ENCODE results near the gene SETD2. TPM values are rescaled to one million over a fixed set of nuclear protein-coding genes. Genes with fewer than 3 reads are reported as not detected.

The SETD2 gene
- total and polyA plus RNA-seq, 9 of the 15 experiments (the other 6 are each of a cell fraction or from before 2014, with no cell fraction given) = 8.2 to 44.0 (median 33.6) TPM

DNA sequence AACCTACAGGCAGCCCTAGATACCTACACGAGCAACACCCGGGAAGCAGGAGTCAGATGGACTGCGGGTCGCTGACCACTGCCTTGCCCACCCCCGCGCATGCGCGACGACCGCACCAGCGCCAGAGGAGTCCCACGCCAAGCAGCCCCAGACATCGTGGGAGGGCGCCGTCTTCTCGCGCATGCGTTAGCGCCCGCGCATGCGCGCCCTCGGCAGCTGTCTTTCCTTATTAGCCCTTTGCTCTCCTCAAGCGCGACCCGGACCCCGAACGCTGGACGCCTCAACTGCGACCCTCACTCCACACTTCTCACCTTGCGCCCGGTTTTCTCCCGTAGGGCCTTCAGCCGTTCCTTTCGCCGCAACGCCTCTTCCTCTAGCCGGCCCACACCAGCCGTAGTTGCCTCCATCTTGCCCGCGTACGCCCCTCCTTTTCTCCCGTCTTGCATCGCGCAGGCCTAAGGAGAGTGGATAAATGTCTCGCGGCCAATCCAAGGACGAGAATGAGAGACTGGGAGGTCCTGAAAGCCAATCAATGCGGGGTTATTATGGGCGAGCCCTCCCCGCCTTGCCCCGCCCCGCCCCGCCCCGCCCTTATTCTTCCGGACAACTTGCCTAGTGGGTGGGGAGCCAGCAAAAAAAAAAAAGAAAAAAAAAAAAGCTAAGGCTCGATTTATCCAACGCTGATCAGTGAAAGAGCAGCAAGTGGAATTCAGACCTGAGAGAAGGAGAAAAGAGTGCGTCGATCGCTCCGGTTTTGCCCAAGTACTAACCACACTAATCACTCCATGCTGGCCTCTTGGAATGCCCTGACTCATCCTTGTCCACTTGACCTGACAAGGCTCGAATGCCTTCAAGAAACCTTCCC, 187.4 kb downstream of the SETD2 start, which contains the start of gene CCDC12 (continued):
- TF ChIP-seq ZNF584 (CRISPR knock-in tag; IDR thresholded peaks at IDR 0.05; ENCODE audit: low read depth) = no peak
- peak; percentile 74 to 93; a peak in 2 of 4 replicates for TF ChIP-seq SIN3A (IDR thresholded peaks at IDR 0.05; ENCODE audit: borderline replicate concordance in 2 of 2, control insufficient read depth in 1 of 2, low read depth in 2 of 2, low read length in 2 of 2)
- TF ChIP-seq CBX1 (IDR thresholded peaks at IDR 0.05; ENCODE audit: low read depth) = no peak
- peak; percentile 95 to 99 for TF ChIP-seq TEAD1 (CRISPR knock-in tag; IDR thresholded peaks at IDR 0.05)
- TF ChIP-seq FOXP1 (CRISPR knock-in tag; IDR thresholded peaks at IDR 0.05) = peak; percentile 61; the same call in 1 of the 2 replicates
- peak; percentile 78; the same call in 1 of the 2 replicates for TF ChIP-seq GATAD2A (IDR thresholded peaks at IDR 0.05)
- TF ChIP-seq ZNF174 (CRISPR knock-in tag; IDR thresholded peaks at IDR 0.05) = no peak
- TF ChIP-seq RUNX1 (IDR thresholded peaks at IDR 0.05; ENCODE audit: low read depth) = peak; percentile 35; the same call in 1 of the 2 replicates
- TF ChIP-seq SMARCC2 (IDR thresholded peaks at IDR 0.05; ENCODE audit: low read depth) = peak; percentile 84; the same call in 1 of the 2 replicates
- TF ChIP-seq BRD9 (IDR thresholded peaks at IDR 0.05; ENCODE audit: low read depth, partially characterized antibody) = peak; percentile 73
- TF ChIP-seq L3MBTL2 (IDR thresholded peaks at IDR 0.05) = peak; percentile 83
- TF ChIP-seq ZNF644 (tag; IDR thresholded peaks at IDR 0.05; ENCODE audit: low read depth) = no peak
- TF ChIP-seq ZKSCAN1 (IDR thresholded peaks at IDR 0.05; ENCODE audit: low read depth, low read length) = peak; percentile 48; the same call in 1 of the 2 replicates
- TF ChIP-seq NR2C1 (IDR thresholded peaks at IDR 0.05) = no peak
- TF ChIP-seq NR2C1 (tag; IDR thresholded peaks at IDR 0.05) = no peak
- no peak for TF ChIP-seq RFX7 (CRISPR knock-in tag; IDR thresholded peaks at IDR 0.05)
- TF ChIP-seq THRAP3 (IDR thresholded peaks at IDR 0.05; ENCODE audit: borderline replicate concordance) = no peak
- TF ChIP-seq, protein P1, sequence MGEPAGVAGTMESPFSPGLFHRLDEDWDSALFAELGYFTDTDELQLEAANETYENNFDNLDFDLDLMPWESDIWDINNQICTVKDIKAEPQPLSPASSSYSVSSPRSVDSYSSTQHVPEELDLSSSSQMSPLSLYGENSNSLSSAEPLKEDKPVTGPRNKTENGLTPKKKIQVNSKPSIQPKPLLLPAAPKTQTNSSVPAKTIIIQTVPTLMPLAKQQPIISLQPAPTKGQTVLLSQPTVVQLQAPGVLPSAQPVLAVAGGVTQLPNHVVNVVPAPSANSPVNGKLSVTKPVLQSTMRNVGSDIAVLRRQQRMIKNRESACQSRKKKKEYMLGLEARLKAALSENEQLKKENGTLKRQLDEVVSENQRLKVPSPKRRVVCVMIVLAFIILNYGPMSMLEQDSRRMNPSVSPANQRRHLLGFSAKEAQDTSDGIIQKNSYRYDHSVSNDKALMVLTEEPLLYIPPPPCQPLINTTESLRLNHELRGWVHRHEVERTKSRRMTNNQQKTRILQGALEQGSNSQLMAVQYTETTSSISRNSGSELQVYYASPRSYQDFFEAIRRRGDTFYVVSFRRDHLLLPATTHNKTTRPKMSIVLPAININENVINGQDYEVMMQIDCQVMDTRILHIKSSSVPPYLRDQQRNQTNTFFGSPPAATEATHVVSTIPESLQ (CRISPR knock-in tag; IDR thresholded peaks at IDR 0.05) = peak; percentile 42; the same call in 1 of the 2 replicates
- TF ChIP-seq RFX5 (IDR thresholded peaks at IDR 0.05; ENCODE audit: low read depth, low read length) = no peak
- no peak for TF ChIP-seq NELFE (IDR thresholded peaks at IDR 0.05; ENCODE audit: insufficient read depth, insufficient read length)
- TF ChIP-seq PHB (CRISPR knock-in tag; IDR thresholded peaks at IDR 0.05) = peak; percentile 44; the same call in 1 of the 2 replicates
- TF ChIP-seq DIDO1 (tag; IDR thresholded peaks at IDR 0.05; ENCODE audit: low read depth) = peak; percentile 70; the same call in 1 of the 2 replicates
- peak; percentile 71 for TF ChIP-seq JUN (IDR thresholded peaks at IDR 0.05; ENCODE audit: borderline replicate concordance, low read depth, low read length)
- peak; percentile 40 for TF ChIP-seq JUN (CRISPR knock-in tag; IDR thresholded peaks at IDR 0.05; ENCODE audit: borderline replicate concordance)
- TF ChIP-seq, protein P2, sequence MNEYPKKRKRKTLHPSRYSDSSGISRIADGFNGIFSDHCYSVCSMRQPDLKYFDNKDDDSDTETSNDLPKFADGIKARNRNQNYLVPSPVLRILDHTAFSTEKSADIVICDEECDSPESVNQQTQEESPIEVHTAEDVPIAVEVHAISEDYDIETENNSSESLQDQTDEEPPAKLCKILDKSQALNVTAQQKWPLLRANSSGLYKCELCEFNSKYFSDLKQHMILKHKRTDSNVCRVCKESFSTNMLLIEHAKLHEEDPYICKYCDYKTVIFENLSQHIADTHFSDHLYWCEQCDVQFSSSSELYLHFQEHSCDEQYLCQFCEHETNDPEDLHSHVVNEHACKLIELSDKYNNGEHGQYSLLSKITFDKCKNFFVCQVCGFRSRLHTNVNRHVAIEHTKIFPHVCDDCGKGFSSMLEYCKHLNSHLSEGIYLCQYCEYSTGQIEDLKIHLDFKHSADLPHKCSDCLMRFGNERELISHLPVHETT (CRISPR knock-in tag; conservative IDR thresholded peaks at IDR 0.05 in 1 of 2, IDR thresholded peaks at IDR 0.05 in 1 of 2) = peak in 1 of 2 experiments; percentile 68; a peak in 2 of 4 replicates
- peak; percentile 92 for TF ChIP-seq PHF20 (IDR thresholded peaks at IDR 0.05; ENCODE audit: partially characterized antibody)
- TF ChIP-seq ELF4 (CRISPR knock-in tag; IDR thresholded peaks at IDR 0.05) = peak; percentile 95
